Duodenal mucosa (tissue), 2 donors: ENCODE results near the gene PPP1R15B.

Source experiments
- H3K27ac ChIP-seq: one replicate; pipeline ENCODE4 v1.7.0; 2013; ENCODE audit warnings: low read depth, low read length
- H3K27me3 ChIP-seq, 2 donors: one replicate each; pipeline ENCODE4 v1.7.0; 2013; ENCODE audit warnings: low read length in 2 of 2, control low read depth in 1 of 2; ENCODE audit not compliant: insufficient read depth in 2 of 2, control insufficient read depth in 1 of 2
- H3K36me3 ChIP-seq, 2 donors: one replicate each; pipeline ENCODE4 v1.7.0; 2013; ENCODE audit warnings: low read length in 2 of 2, control low read depth in 1 of 2; ENCODE audit not compliant: insufficient read depth in 2 of 2, control insufficient read depth in 1 of 2
- H3K4me1 ChIP-seq, 2 donors: one replicate each; pipeline ENCODE4 v1.7.0; 2013; ENCODE audit warnings: low read length in 2 of 2, control low read depth in 1 of 2; ENCODE audit not compliant: insufficient read depth in 2 of 2, control insufficient read depth in 1 of 2
- H3K4me3 ChIP-seq, 2 donors: one replicate each; pipeline ENCODE4 v1.7.0; 2013; ENCODE audit warnings: low read length in 2 of 2, low read depth in 1 of 2
- H3K9ac ChIP-seq, 2 donors: one replicate each; pipeline ENCODE4 v1.7.0; 2013; ENCODE audit warnings: low read length in 2 of 2, low read depth in 1 of 2
- H3K9me3 ChIP-seq, 2 donors: one replicate each; pipeline ENCODE4 v1.7.0; 2013; ENCODE audit warnings: low read length in 2 of 2, control low read depth in 1 of 2; ENCODE audit not compliant: control insufficient read depth in 1 of 2

The PPP1R15B gene

DNA sequence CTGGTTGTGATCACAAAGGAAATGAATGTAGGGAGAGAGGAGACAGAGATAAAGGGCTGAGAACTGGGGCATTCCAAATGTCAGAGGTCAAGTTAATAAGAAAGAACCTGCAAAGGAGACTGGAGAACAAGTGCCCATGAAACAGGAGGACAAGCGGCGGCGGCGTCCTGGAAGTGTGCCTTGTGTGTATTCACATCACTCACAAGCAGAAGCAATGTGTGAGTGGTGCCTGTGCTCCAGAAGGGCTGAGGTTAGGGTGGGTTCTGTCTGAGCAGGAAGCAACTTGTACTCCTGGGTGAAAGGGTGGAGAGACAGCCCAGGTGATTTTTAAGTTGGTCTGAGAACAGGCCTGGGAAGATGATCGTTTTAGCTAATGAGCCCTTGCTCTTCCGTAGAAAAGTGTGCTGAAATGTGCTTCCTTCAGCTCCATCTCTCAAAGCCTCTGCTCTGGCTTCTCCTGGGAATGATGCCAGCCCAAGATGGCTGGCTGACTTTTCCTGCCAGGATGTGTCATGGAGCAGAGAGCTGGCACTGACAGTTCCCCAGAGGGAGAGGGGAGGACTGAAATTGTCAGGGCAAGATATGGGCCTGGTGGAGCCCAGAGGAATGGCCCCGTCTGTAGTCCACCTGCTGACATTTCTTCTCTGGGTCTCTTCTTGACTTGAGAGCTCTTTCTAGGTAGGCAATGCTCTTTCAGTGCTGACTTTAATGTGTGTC, 26.8 kb downstream of the PPP1R15B start:
- no peak overlapping the region for H3K9ac ChIP-seq
- H3K4me1 ChIP-seq = peaks cover 8 to 15% of the 10 kb centered on the region in 2 donors
- peaks cover 0 to 4% of the 10 kb centered on the region in 2 donors for H3K27me3 ChIP-seq
- H3K36me3 ChIP-seq = no peaks in the 10 kb centered on the region
- H3K9me3 ChIP-seq = no peaks in the 10 kb centered on the region
- no peak overlapping the region for H3K27ac ChIP-seq
- H3K4me3 ChIP-seq = no peak overlapping the region

DNA sequence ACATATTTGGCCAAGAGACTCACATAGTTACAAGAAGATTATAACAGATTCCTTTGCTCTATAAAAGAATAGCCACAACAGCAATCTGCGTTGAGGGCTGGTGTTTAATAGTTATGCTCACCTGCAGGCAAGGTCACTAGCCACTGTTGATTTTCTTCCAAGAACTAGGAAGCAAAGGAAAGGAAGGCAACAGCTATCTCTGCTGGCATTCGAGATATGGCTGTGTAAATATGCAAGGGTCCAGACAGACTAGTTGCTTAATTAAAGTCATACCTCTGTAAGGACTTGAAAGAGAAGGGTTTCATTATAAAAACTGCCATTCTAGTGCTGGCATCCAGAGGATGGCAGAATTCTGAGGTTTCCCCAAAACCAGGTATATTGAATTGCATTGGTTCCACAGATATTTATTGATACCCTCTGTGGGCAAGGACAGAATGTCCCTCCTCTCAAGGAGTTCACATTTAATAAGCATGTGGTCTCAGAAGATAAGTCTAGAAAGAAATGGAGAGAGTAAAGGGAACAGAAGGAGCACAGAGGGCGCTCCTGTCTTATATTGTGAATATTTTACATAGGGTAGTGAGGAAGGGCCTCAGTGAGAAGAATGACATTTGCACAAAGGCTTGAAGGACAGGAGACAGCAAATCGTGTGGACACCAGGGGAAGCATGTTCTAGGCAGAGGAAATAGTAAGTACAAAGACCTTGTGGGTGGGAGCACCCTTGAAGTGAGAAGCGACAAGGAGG, 28.3 kb downstream of the PPP1R15B start:
- peaks cover 19 to 25% of the 10 kb centered on the region in 2 donors for H3K4me1 ChIP-seq
- no peaks in the 10 kb centered on the region for H3K36me3 ChIP-seq
- no peak overlapping the region for H3K9ac ChIP-seq
- no peak overlapping the region for H3K27ac ChIP-seq
- no peak overlapping the region for H3K4me3 ChIP-seq
- peaks cover 3 to 4% of the 10 kb centered on the region in 2 donors for H3K27me3 ChIP-seq
- H3K9me3 ChIP-seq = no peaks in the 10 kb centered on the region

DNA sequence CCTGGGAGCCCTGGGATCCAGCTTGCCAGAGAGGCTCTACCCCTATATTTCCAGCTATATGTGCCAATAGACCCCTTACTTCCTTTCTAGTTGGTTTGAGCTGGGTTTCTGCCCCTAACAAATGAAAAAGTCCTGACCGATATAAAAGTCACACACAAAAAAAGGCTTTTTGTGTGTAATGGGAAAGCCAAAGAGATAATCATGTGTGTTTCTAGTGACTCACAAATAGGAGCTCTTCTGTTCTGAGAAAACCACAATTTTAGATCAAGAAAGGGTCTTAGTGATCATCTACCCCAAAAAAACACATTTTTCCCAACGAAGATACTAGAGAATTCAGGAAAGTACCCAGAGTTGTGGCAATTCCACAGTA, 28.9 kb downstream of the PPP1R15B start:
- Histone ChIP-seq H3K9ac (no peak overlapping the region), H3K27ac (no peak overlapping the region), H3K9me3 (no peaks in the 10 kb centered on the region), H3K36me3 (no peaks in the 10 kb centered on the region), H3K4me3 (peak overlapping the region in 1 of 2 donors; percentile 56), H3K4me1 (peaks cover 23 to 25% of the 10 kb centered on the region in 2 donors), H3K27me3 (peaks cover 4 to 9% of the 10 kb centered on the region in 2 donors)

DNA sequence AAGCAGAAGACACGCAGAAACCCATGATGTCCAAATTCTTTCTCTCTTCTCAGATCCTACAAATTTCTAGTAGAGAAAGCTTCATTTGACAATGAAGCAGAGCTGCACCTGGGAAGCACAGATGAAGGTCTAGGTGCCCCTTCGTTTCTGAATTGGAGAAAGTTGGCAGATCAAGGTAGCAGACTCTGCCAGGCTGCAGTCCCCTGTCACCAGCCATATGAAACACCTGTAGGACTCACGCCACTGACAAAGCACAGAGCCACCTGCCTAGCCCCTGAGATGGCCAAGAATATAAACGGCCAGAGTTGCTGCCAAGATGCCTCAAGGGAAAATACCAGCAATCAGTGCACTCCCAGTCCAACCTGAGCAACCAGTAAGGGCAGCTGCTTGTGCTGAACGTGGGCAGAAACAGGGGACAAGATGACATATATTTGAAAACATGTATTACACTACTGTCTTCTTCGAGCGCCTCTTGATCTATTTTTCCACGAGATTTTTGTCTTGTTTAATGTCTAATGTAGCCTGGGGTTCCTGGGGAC, 31.3 kb downstream of the PPP1R15B start:
- H3K36me3 ChIP-seq = no peaks in the 10 kb centered on the region
- peaks cover 9 to 10% of the 10 kb centered on the region in 2 donors for H3K27me3 ChIP-seq
- no peak overlapping the region for H3K4me3 ChIP-seq
- H3K9ac ChIP-seq = no peak overlapping the region
- no peaks in the 10 kb centered on the region for H3K9me3 ChIP-seq
- H3K4me1 ChIP-seq = peaks cover 26 to 34% of the 10 kb centered on the region in 2 donors
- H3K27ac ChIP-seq = no peak overlapping the region

DNA sequence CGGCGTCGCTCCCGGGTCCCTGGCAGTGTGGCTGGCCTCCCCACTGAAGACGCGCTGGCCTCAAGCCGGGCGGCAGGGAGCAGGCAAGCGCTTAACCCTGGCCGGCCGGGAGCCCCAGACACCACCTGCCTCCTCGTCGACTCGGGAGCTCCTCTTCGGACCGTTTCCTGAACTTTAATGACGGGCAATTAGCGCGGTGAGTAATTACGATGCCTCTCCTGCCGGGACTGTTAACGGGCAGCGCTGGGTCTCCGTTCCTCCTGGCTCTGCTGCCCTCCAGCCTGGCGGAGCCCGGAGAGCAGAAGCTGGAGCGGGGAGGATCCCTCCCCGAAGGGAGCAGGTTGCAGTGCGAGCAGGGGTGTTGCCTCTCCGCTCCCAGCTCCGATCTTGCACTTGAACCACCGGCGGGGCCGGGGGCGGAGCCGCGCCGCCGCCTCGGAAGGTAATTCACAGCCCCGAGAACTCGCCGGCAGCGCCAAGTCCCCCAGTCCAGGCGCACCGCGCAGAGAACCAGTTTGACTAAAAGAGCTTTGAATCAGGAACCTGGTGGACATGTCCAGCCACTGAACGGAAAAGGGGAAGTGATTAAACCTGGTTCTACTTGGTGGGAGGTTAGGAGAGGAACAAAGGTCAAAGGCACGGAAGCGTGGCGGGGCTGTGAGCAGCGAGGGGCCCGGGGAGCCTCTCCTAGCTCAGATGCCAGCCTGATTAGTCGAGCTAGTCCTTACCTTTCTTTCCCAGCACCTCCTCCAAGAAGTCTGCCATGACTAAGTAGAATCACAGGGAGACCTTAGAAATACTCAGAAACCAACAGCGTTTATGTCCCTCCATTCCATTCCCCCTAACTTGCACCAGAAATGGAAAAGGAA, 33.6 kb downstream of the PPP1R15B start:
- peak overlapping the region; percentile 70 for H3K27ac ChIP-seq
- peaks cover 0 to 3% of the 10 kb centered on the region in 2 donors for H3K36me3 ChIP-seq
- H3K4me1 ChIP-seq = peaks cover 26 to 30% of the 10 kb centered on the region in 2 donors
- peak overlapping the region; percentile 45 to 60 for H3K9ac ChIP-seq
- no peaks in the 10 kb centered on the region for H3K9me3 ChIP-seq
- peaks cover 9 to 10% of the 10 kb centered on the region in 2 donors for H3K27me3 ChIP-seq
- peak overlapping the region; percentile 76 for H3K4me3 ChIP-seq

DNA sequence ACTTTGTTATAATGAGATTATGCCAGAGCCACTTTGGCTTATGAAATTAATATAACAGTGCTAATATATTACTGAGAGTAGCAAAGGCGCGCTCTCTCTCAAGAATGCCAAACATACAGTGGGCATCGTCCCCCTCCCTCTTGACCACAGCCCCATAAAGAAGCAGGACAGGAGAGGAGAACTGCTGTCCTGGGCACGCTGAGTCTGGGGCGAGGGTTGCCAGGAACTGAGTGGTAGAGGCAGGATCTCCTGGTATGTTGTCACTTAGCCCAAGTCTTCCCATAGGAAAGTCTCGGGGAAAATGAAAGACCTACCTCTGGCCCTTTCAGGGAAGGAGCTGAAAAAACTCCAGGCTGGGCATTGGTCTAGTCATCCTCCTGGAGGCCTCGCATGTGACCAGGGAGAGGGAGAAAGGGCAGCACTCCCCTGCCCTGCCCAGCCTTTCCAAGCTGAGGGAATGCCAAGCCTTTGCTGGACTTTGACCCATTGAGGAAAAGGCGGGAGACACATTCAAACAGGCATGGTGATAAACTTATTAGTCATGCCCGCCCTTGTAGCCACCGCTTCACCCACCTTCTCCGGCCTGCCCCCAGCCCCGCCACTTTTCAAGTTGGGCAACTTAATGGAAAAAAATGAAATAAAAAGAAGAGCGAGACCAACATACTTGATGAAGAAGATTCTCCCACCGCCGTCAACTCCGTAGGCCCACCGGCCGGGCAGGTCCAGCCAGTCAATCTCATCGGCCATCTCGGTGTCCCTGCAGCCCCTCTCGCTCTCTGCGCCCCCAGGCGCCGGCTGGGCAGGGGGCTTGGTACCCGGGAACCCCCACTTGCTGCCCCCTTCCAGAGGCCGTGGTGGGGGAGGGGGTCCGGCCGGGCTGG, 34.5 kb downstream of the PPP1R15B start:
- Histone ChIP-seq H3K27me3 (peaks cover 9 to 10% of the 10 kb centered on the region in 2 donors), H3K9me3 (no peaks in the 10 kb centered on the region), H3K4me1 (peaks cover 26 to 28% of the 10 kb centered on the region in 2 donors), H3K9ac (peak overlapping the region; percentile 45 to 60), H3K4me3 (peak overlapping the region; percentile 76), H3K36me3 (peaks cover 0 to 3% of the 10 kb centered on the region in 2 donors), H3K27ac (peak overlapping the region; percentile 70)

DNA sequence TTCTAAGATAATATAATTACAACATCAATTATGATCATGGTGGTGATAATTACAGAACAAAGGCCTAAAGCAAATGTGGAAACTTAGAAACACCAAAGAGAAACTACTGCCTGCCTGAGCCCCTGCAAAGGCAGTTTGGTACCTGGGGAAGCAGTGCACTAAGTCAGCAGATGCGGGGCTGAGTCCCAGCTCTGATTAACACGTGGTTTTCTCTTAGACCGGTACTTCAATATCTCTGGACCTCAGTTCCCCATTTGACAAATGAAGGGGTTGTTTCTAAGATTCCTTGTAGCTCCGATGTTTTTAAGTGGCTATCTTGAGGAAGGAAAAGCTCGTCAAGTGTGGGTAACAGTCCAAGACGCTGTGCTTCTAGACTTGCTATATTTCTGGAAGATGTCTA, 35.2 kb downstream of the PPP1R15B start:
- Histone ChIP-seq H3K4me1 (peaks cover 26 to 27% of the 10 kb centered on the region in 2 donors), H3K27ac (peak overlapping the region; percentile 70), H3K27me3 (peaks cover 9 to 10% of the 10 kb centered on the region in 2 donors), H3K9me3 (no peaks in the 10 kb centered on the region), H3K4me3 (peak overlapping the region; percentile 43 to 76), H3K36me3 (peaks cover 0 to 3% of the 10 kb centered on the region in 2 donors), H3K9ac (peak overlapping the region; percentile 45 to 60)

DNA sequence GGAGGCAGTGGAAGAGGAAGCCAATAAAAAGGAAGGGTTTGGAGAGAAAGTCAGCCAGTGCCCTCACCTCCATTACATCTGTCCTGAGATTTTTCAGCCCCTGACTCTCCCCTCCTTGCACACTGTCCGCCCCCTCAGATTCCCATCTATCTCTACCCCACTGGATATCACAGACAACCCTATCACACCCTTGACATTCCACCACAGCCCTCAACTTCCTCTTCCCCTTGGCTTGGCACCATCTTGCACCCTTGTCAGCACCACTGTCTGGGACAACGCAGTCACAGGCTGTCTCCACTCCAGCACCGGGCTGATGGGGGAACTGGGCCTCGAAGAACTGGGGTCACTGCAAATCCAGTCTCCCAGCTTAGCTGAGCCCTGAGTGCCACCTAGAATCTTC, 37.7 kb downstream of the PPP1R15B start:
- Histone ChIP-seq H3K36me3 (peaks cover 15 to 21% of the 10 kb centered on the region in 2 donors), H3K27me3 (peaks cover 9 to 10% of the 10 kb centered on the region in 2 donors), H3K27ac (no peak overlapping the region), H3K9me3 (no peaks in the 10 kb centered on the region), H3K4me3 (no peak overlapping the region), H3K4me1 (peaks cover 11 to 13% of the 10 kb centered on the region in 2 donors), H3K9ac (no peak overlapping the region)

DNA sequence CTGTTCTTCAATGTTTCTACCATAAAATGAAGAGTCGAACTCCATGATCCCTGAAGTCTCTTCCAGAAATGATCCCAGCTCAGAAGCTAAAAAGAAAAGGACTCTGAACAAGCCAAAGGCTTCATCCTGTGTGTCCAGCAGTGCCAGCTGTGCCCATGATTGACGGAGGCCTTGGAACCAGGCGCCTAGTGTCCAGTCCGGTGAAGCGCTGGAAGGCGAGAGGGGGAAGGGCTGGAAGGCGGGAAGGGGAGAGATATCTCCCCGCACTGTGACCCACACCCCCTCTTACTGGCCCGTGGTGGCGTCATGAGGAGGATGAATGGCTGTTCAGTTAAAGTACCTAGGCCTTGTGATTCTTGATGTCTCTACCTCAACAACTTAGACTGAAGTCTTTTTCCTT, 41.4 kb downstream of the PPP1R15B start:
- H3K9ac ChIP-seq = no peak overlapping the region
- H3K36me3 ChIP-seq = peaks cover 18 to 42% of the 10 kb centered on the region in 2 donors
- no peak overlapping the region for H3K4me3 ChIP-seq
- no peaks in the 10 kb centered on the region for H3K9me3 ChIP-seq
- peaks cover 0 to 4% of the 10 kb centered on the region in 2 donors for H3K27me3 ChIP-seq
- H3K4me1 ChIP-seq = no peaks in the 10 kb centered on the region
- H3K27ac ChIP-seq = no peak overlapping the region
